Hair follicular keratinocyte (primary cell): Measurements from ENCODE around the gene NLRP10. TPM values are rescaled to one million over a fixed set of nuclear protein-coding genes. Genes with fewer than 3 reads are reported as not detected.

Experiments used
- total RNA-seq: library from RNA; depleted of rRNA; stranded (reverse); fragments of >200 nt; gene quantifications from 2 replicates; pipeline ENCODE4 v1.2.3, GENCODE V29; 2015

The NLRP10 gene, protein sequence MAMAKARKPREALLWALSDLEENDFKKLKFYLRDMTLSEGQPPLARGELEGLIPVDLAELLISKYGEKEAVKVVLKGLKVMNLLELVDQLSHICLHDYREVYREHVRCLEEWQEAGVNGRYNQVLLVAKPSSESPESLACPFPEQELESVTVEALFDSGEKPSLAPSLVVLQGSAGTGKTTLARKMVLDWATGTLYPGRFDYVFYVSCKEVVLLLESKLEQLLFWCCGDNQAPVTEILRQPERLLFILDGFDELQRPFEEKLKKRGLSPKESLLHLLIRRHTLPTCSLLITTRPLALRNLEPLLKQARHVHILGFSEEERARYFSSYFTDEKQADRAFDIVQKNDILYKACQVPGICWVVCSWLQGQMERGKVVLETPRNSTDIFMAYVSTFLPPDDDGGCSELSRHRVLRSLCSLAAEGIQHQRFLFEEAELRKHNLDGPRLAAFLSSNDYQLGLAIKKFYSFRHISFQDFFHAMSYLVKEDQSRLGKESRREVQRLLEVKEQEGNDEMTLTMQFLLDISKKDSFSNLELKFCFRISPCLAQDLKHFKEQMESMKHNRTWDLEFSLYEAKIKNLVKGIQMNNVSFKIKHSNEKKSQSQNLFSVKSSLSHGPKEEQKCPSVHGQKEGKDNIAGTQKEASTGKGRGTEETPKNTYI
- total RNA-seq = 0.08 and 0.47 TPM in 2 replicates

DNA sequence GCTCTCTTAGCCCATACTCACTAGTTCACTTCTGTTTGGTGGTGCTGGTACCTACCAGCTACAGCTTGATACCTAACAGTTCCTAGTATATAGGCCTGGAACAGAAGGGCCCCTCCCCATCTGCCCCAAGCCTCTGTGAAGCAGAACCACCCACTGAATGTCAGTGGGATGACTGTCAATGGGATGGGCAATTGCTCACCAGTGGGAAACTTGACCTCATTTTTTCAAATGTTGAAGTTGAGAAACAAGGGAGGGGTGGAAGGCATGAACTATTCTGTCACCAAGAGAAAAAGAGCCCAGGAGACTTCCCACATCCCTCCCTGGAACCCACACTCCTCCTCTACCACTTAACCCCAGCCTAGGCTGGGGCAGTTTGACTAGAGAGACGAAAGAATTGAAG, at the start of gene NLRP10:
Gene NLRP10 (minus strand): TSS at position 62 of the 400 bp plus-strand sequence. CDS start 1,952 bp downstream, outside the sequence.

DNA sequence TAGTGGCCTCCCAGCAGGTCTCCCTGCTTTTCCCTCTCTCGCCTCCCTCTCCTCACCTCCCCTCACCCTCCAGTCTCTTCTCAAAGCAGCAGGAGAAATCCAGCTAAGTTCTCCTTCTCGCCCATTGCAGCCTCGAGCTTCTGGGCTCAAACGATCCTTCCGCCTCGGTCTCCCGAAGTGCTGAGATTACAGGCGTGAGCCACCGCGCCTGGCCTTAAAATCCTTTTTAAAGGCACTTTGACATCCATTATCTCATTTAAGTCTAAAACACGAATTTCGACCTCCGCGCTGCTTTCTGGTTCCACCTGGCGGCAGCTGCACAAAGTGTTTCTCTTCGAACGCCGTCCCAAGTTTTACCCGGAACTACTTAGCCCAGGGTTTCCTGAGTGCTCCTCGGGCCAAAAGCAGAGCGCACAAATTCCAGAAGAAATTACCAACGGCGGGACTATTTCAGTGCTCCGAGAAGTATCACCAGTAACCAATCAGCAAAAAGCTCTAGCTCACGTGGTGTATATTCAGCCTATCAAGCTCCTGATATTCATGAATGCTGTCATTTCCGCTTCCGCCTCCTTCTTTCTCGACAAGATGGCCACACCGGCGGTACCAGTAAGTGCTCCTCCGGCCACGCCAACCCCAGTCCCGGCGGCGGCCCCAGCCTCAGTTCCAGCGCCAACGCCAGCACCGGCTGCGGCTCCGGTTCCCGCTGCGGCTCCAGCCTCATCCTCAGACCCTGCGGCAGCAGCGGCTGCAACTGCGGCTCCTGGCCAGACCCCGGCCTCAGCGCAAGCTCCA, 21.7 kb upstream of the NLRP10 start, which contains the start of gene EIF3F:
Gene EIF3F (plus strand): TSS at position 570 of the 792 bp plus-strand sequence. CDS start 16 bp downstream, at position 586.

DNA sequence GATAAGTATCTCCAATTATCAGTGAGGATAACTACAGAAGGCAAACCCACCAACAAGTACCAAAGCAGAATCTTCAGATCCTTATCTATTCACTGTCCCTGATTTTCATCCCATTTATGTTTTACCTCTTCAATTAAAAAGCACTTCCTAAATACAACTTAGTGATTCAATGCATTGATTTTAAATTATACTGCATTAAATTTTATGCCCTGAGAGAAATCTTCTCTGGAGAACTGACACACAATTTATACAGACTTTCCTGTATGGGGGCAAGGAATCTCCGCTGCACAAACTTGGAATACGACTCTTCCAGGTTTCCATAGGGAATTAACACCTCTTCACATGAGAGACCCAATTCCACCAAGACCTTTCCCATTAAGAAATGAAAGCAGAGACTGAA, 23.6 kb downstream of the NLRP10 start, which contains the start of gene OR10A3:
Gene OR10A3 (minus strand): TSS at position 101 of the 400 bp plus-strand sequence. CDS start 2,188 bp downstream, outside the sequence.

DNA sequence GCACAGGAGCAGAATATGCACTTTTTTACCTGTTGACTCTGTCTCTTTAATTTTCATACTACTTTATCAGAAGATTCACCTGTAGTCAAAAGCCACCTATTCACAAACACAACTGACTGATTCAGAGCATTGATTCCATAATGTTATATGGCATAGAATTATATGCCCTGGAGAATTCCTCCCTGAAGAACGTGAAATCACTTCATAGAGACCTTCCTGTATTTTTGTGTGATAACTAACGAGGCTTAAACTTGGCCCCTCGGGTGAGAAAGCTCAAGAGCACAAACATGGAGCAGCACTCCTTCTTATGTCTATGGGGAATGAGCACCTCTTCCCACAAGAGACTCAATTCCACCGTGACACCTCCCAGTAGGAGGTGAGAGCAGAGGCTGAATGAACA, 34.1 kb downstream of the NLRP10 start, which contains the start of gene OR10A6:
Gene OR10A6 (minus strand): TSS at position 101 of the 400 bp plus-strand sequence. CDS start 2,606 bp downstream, outside the sequence.

Other genes starting within 250 kb of the NLRP10 start
- not detected in 2 replicates for gene OR5P2, start 168.5 kb downstream of the NLRP10 start, total RNA-seq
- not detected in 2 replicates for gene OR5P3, start 134.6 kb downstream of the NLRP10 start, total RNA-seq
- gene OR10A6, start 34.2 kb downstream of the NLRP10 start, total RNA-seq = not detected in 2 replicates
- gene OR10A3, start 23.7 kb downstream of the NLRP10 start, total RNA-seq = not detected in 2 replicates
- 349 and 432 TPM in 2 replicates for gene EIF3F, start 21.9 kb upstream of the NLRP10 start, total RNA-seq
- 0.70 and 1.3 TPM in 2 replicates for gene TUB, start 115.8 kb upstream of the NLRP10 start, total RNA-seq
- 0.16 TPM in 1 of 2 replicates, not detected in the other for gene RIC3, start 203.6 kb upstream of the NLRP10 start, total RNA-seq